Dedifferentiated amniotic fluid mesenchymal stem cell (primary cell): Measurements from ENCODE around the gene EVA1C.
A peak's percentile ranks its signal among the peaks of the same experiment; 100 is the strongest.
"Not testable (repeated sequence)": the region's sequence is repeated elsewhere in the genome, so short reads cannot be mapped to it uniquely, and the experiment has no call there.

Source experiments
- DNase-seq: peaks from one replicate; pipeline ENCODE4 v3.0.0-alpha.2; 2016; ENCODE audit errors: extremely low spot score

Gene EVA1C

DNA sequence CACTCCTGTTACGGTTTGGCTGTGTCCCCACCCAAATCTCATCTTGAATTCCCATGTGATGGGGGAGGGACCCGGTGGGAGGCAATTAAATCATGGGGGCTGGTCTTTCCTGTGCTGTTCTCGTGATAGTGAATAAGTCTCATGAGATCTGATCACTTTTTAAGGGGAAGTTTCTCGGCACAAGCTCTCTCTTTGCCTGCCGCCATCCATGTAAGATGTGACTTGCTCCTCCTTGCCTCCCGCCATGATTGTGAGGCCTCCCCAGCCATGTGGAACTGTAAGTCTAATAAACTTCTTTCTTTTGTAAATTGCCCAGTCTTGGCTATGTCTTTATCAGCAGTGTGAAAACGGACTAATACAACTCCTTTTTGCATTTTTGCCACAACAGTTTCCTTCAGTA is 118.3 kb downstream of the EVA1C start:
- DNase-seq = not testable (repeated sequence)

DNA sequence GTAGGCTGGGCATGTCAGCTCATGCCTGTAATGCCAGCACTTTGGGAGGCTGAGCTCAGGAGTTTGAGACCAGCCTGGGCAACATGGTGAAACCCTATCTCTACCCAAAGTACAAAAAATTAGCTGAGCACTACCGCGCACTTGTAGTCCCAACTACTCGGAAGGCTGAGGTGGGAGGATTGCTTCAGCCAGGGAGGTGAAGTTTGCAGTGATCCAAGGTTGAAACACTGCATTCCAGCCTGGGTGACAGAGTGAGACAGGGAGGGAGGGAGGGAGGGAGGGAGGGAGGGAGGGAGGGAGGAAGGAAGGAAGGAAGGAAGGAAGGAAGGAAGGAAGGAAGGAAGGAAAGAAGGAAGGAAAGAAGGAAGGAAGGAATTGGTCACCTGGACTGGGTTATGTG is 119.1 kb downstream of the EVA1C start:
- not testable (repeated sequence) for DNase-seq

- no peak for DNase-seq
Observed at GRCh38 chr21:32532636-32533035, 120.1 kb downstream of the EVA1C start.

DNA sequence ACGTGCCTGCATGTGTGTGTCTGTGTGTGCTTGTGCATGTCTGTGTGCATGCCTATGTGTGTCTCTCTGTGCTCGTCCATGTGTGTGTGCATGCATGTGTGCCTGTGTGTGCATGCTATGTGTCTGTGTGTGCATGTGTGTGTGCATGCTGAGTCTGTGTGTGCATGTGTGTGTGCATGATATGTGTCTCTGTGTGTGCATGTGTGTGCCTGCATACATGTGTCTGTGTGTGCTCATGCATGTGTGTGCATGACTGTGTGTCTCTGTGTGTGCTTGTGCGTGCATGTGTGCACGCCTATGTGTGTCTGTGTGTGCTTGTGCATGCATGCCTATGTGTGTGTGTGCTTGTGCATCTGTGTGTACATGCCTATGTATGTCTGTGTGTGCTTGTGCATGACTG is 120.5 kb downstream of the EVA1C start:
- DNase-seq = no peak

DNA sequence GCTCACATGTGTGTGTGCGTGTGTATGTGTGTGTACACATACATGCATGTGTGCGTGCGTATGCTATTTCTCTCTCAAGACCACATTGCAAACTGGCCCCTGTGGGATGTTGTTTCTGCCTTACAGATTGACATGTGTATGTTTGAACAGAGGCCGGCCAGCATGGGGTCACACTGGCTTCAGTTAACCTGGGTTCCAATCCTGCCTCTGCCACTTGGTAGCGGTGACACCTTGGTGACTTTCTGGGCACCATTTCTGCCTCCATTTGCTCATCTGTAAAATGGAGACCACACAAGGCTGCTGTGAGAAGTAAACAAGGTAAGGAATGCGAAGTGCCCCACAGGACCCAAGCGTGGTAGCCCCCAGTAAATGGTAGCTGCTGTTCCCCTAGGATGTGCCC is 121.1 kb downstream of the EVA1C start:
- no peak for DNase-seq

GRCh38 chr21:32534113-32534512 is 121.6 kb downstream of the EVA1C start:
- DNase-seq = no peak

DNA sequence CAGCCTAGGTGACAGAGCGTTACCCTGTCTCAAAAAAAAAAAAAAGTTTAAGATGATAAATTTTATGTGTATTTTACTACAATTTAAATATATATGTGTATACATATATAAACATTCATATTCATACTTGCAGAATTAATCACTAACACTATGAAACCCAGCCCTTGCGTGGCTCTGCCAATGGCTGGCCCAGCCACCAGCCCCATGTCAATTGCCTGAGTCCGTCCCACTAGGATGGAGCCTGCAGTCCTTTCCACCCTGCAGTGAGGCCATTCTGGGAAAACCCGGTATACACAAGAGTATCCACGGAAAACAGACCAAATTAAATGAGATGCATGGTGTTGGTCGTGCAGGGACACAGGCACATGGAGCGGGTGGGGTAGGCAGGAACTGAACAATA is 123.1 kb downstream of the EVA1C start:
- no peak for DNase-seq

GRCh38 chr21:32537569-32537881 is 125.0 kb downstream of the EVA1C start:
- no peak for DNase-seq

DNA sequence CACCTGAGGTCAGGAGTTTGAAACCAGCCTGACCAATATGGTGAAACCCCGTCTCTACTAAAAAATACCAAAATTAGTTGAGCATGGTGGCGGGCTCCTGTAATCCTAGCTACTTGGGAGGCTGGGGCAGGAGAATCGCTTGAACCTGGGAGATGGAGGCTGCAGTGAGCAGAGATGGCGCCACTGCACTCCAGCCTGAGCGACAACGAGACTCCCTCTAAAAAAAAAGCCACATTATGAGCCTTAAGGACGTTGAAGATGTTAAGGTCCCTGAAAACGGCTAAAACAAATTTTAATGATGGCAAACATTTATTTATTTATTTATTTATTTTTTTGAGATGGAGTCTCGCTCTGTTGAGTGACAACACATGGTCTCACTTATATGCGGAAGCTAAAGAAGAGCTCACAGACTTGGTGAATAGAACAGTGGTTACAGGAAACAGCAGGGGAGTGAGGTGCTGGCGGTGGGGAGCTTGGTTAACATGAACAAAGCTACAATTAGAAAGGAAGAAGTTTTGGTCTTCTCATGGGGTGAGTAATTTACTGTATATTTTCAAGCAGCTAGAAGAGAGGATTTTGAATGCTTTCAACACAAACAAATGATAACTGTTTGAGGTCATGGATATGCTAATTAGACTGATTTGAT is 125.8 kb downstream of the EVA1C start:
- DNase-seq = no peak

- DNase-seq = no peak
Observed at GRCh38 chr21:32539378-32539777, 126.9 kb downstream of the EVA1C start.

GRCh38 chr21:32543056-32543455 is 130.6 kb downstream of the EVA1C start:
- DNase-seq = not testable (repeated sequence)

- no peak for DNase-seq
Observed at GRCh38 chr21:32543975-32544374, 131.5 kb downstream of the EVA1C start.

DNA sequence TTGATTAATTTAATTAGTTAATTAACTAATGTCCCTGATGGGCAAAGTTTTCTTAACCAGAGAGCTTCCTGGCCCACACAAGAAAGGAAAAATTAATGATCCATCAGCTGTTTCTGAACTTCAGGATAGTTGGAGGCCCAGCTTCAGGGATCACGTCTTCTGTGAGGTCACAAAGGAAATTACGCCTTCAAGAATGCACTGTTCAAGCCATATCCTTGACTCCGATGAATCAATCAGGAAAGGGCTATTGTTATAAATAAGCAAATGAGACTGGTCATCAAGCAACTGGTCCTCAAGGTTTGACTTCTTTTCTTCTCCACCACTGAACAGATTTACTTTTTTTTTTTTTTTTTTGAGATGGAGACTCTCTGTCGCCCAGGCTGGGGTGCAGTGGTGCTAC is 132.2 kb downstream of the EVA1C start:
- no peak for DNase-seq

DNA sequence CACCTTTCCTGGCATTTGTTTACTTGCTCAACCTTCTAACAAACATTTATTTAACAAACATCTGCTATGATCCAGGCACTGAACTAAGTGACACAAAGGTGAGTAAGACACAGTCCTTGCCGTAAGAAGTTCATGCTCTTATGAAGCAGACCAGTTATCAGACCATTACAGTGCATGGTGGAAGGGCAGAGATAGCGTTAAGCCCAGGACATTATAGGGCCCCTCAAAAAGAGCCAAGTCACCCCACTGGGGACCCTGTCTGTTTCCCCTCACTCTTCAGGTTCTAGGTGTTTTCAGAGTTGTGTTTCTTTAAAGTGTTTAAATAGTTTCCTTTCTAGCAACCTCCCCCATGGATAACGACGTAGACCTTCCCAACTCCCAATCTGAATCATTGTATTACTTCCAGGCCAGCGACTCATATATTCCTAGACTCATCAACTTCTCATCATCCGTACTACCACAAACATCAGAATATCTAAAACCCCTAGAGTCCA is 133.5 kb downstream of the EVA1C start:
- DNase-seq = no peak

- DNase-seq = no peak
Observed at GRCh38 chr21:32547018-32547417, 134.5 kb downstream of the EVA1C start.

DNA sequence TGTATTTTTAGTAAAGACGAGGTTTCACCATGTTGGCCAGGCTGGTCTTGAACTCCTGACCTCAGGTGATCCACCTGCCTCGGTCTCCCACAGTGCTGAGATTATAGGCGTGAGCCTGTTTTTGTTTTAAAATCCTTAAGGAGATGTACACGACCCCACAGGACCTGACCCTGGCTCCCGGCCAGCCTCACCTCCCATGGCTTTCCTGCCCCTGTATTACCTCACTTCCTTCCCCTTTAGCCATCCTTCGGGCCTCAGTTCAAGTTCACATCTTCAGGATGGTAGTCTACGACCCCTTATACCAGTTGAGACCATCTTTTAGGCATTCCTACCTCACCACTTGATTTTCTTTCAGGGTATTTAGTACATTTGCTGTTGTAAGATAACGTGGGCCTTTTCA is 136.5 kb downstream of the EVA1C start:
- no peak for DNase-seq

- no peak for DNase-seq
Observed at GRCh38 chr21:32549440-32549839, 136.9 kb downstream of the EVA1C start.

- DNase-seq = no peak
Observed at GRCh38 chr21:32549886-32550285, 137.4 kb downstream of the EVA1C start.

DNA sequence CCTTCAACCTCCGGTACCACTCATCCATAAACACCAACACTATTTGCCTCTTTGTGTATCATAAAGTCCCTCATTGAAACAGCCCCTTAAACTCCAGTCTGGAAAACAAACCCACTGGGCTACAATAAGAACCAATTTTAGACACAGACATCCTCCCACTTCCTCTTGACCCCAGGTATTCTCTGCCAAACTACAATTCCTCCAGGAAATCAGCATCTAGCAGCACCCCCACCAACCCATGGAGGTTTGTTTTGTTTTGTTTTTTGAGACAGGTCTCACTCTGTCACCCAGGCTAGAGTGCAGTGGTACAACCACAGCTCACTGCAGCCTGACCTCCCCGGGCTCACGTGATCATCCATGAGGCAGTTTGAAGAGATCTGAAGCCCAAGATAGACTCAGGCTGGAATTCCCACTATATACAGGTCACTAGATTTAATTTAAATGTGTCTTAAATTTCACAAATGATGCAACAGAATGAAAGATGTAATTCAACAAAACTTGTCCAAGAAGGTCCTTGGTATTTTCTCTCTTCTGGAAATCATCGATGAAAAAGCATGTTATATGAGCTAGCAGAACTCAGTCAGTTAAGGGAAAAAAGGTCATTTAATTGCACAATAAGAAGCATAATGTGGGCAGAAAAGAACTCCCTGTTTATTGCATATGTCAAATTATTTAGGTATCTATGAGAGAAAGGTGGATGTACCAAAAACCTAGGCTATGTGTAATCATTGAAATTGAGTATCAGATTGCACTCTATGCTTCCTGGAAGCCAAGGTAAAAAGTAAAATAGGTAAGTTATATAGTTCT is 142.5 kb downstream of the EVA1C start:
- peak; percentile 91 for DNase-seq

GRCh38 chr21:32558106-32558505 is 145.6 kb downstream of the EVA1C start:
- DNase-seq = no peak

DNA sequence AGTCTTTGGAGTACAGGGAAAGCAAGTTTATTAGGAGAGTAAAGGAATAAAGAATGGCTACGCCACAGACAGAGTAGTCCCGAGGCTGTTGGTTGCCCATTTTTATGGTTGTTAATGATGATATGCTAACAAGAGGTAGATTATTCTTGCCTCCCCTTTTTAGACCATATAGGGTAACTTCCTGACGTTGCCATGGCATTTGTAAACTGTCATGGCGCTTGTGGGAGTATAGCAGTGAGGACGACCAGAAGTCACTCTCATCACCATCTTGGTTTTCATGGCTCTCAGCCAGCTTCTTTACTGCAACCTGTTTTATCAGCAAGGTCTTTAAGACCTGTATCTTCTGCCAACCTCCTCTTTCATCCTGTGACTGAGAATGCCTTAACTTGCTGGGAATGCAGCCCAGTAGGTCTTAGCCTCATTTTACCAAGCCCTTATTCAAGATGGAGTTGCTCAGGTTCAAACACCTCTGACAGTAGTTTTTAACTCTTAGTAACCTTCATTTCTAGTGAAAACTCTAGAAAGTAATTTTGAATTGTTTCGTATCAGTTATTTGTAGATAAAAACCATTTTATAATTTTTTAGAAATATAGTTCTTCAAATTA is 146.6 kb downstream of the EVA1C start:
- no peak for DNase-seq

- no peak for DNase-seq
Observed at GRCh38 chr21:32560896-32561295, 148.4 kb downstream of the EVA1C start.

DNA sequence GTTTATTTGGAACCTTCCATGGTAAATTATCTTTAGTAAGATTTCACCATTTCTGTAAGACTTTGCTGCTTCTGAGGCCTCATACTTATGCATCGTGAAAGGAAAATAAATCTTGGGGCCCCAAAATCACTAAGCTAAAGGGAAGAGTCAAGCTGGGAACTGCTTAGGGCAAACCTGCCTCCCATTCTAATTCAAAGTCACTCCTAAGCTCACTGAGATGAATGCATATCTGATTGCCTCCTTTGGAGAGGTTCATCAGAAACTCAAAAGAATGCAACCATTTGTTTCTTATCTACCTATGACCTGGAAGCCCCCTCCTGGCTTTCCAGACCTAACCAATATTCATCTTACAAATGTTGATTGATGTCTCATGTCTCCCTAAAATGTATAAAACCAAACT is 149.0 kb downstream of the EVA1C start:
- not testable (repeated sequence) for DNase-seq
